ENCODE results near the gene PLEKHN1.

Gene PLEKHN1

GRCh38 chr1:925561-926421, 40.5 kb upstream of the PLEKHN1 start:
- DNase-seq (ENCODE audit: low read depth): peak; percentile 53
- no peak for TF ChIP-seq CTCF (conservative IDR thresholded peaks at IDR 0.05; ENCODE audit: low read length)
- H3K4me3 ChIP-seq (ENCODE audit: low read length): peak overlapping the region; percentile 55

- no peak for DNase-seq (ENCODE audit: low read depth)
- H3K4me3 ChIP-seq (ENCODE audit: low read length): no peak overlapping the region
- no peak for TF ChIP-seq CTCF (conservative IDR thresholded peaks at IDR 0.05; ENCODE audit: low read length)
These were observed 39.0 kb upstream of the PLEKHN1 start for GRCh38 chr1:927234-927633.

GRCh38 chr1:927748-928147, 38.5 kb upstream of the PLEKHN1 start:
- no peak overlapping the region for H3K4me3 ChIP-seq (ENCODE audit: low read length)
- DNase-seq (ENCODE audit: low read depth): no peak
- no peak for TF ChIP-seq CTCF (conservative IDR thresholded peaks at IDR 0.05; ENCODE audit: low read length)

- no peak for TF ChIP-seq CTCF (conservative IDR thresholded peaks at IDR 0.05; ENCODE audit: low read length)
- DNase-seq (ENCODE audit: low read depth): no peak
- no peak overlapping the region for H3K4me3 ChIP-seq (ENCODE audit: low read length)
These were observed 37.2 kb upstream of the PLEKHN1 start for GRCh38 chr1:928825-929661.

- no peak for DNase-seq (ENCODE audit: low read depth)
- H3K4me3 ChIP-seq (ENCODE audit: low read length): no peak overlapping the region
- TF ChIP-seq CTCF (conservative IDR thresholded peaks at IDR 0.05; ENCODE audit: low read length): no peak
These were observed 36.3 kb upstream of the PLEKHN1 start for GRCh38 chr1:929712-930632.

DNA sequence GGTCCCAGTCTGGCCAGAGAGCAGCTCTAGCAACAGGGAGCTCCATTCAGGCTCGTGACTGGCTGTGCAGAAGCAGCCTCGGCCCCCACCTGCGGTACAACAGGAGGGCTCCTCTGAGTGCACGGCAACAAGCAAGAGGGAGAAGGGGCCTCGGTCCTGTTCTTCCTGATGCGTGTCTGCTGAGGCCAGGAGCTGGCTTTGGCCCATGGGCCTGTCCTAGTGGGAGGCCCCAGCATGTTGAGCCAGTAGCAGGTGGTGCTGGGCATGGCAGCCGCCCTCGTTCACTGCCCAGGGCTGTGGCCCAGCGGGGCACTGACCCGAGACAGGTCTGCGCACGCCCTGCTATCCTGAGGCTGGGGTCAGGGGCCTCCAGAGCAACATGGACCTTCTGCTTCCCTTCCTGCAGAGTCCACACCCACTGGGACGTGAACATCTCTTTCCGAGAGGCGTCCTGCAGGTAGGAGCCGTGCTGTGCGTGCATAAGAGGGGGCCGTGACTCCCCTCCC, 35.6 kb upstream of the PLEKHN1 start:
- H3K4me3 ChIP-seq (ENCODE audit: low read length): no peak overlapping the region
- no peak for DNase-seq (ENCODE audit: low read depth)
- no peak for TF ChIP-seq CTCF (conservative IDR thresholded peaks at IDR 0.05; ENCODE audit: low read length)
